Liver (tissue), 9 donors: ENCODE results near the gene KIF26B. TPM values are rescaled to one million over a fixed set of nuclear protein-coding genes. Genes with fewer than 3 reads are reported as not detected.

ENCODE experiments used
- DNase-seq: peaks from one replicate; pipeline ENCODE4 v3.0.0-alpha.2; 2017; ENCODE audit warnings: low spot score
- H3K27ac ChIP-seq, 2 donors: one replicate each; pipeline ENCODE4 v1.7.0; 2013; ENCODE audit warnings: inconsistent platforms in 2 of 2, low read length in 2 of 2, control low read depth in 1 of 2, low read depth in 1 of 2, mild to moderate bottlenecking in 1 of 2
- H3K27me3 ChIP-seq, 4 donors: one replicate each; pipeline versions ENCODE4 v1.6.1 to v1.7.0; 2013; ENCODE audit warnings: low read length in 3 of 4, inconsistent platforms in 1 of 4, mild to moderate bottlenecking in 1 of 4, moderate library complexity in 1 of 4; ENCODE audit not compliant: control insufficient read depth in 4 of 4, insufficient read depth in 4 of 4
- H3K36me3 ChIP-seq, 4 donors: one replicate each; pipeline versions ENCODE4 v1.6.1 to v1.7.0; 2013; ENCODE audit warnings: low read length in 3 of 4, mild to moderate bottlenecking in 3 of 4, low read depth in 1 of 4, moderate library complexity in 1 of 4; ENCODE audit not compliant: control insufficient read depth in 4 of 4, insufficient read depth in 3 of 4
- H3K4me1 ChIP-seq, 4 donors: one replicate each; pipeline versions ENCODE4 v1.6.1 to v1.7.0; 2013; ENCODE audit warnings: low read length in 3 of 4, mild to moderate bottlenecking in 3 of 4, moderate library complexity in 1 of 4; ENCODE audit not compliant: control insufficient read depth in 4 of 4, insufficient read depth in 4 of 4
- H3K4me3 ChIP-seq, 3 donors: one replicate each; pipeline versions ENCODE4 v1.6.1 to v1.7.0; 2013; ENCODE audit warnings: low read length in 3 of 3, control low read depth in 1 of 3, low read depth in 1 of 3, mild to moderate bottlenecking in 1 of 3
- H3K9ac ChIP-seq, 2 donors: one replicate each; pipeline ENCODE4 v1.7.0; 2013; ENCODE audit warnings: low read length in 2 of 2, mild to moderate bottlenecking in 2 of 2, moderate library complexity in 2 of 2, control low read depth in 1 of 2, low read depth in 1 of 2
- H3K9me3 ChIP-seq, 4 donors: one replicate each; pipeline versions ENCODE4 v1.6.1 to v1.7.0; 2013; ENCODE audit warnings: low read length in 3 of 4; ENCODE audit not compliant: control insufficient read depth in 4 of 4
- ATF3 ChIP-seq: IDR thresholded peaks from 2 replicates; pipeline ENCODE4 v1.6.1; 2016; ENCODE audit warnings: antibody characterized with exemption
- CTCF ChIP-seq: fragments of 150-350 bp; IDR thresholded peaks from 2 replicates; pipeline ENCODE4 v1.5.1; 2017; ENCODE audit warnings: improper control_type of control experiment, low read depth, low read length; ENCODE audit not compliant: missing input control
- FOXA1 ChIP-seq: IDR thresholded peaks from 2 replicates; pipeline ENCODE4 v1.6.1; 2016; ENCODE audit warnings: antibody characterized with exemption
- GABPA ChIP-seq, 2 donors: IDR thresholded peaks in 1 of 2; conservative IDR thresholded peaks in 1 of 2; 2 replicates each; pipeline ENCODE4 v1.6.1; 2016; ENCODE audit warnings: antibody characterized with exemption in 2 of 2, mild to moderate bottlenecking in 1 of 2, moderate library complexity in 1 of 2
- HNF4A ChIP-seq, 2 donors: conservative IDR thresholded peaks; 2 replicates each; pipeline ENCODE4 v1.6.1; 2016; ENCODE audit warnings: antibody characterized with exemption in 2 of 2, mild to moderate bottlenecking in 2 of 2
- JUND ChIP-seq, 2 donors: IDR thresholded peaks; 2 replicates each; pipeline ENCODE4 v1.6.1; 2016; ENCODE audit warnings: antibody characterized with exemption in 2 of 2
- NR2F2 ChIP-seq: IDR thresholded peaks from 2 replicates; pipeline ENCODE4 v1.6.1; 2016; ENCODE audit warnings: antibody characterized with exemption
- REST ChIP-seq: IDR thresholded peaks from 2 replicates; pipeline ENCODE4 v1.6.1; 2016; ENCODE audit warnings: antibody characterized with exemption, mild to moderate bottlenecking
- SP1 ChIP-seq: IDR thresholded peaks from 2 replicates; pipeline ENCODE4 v1.6.1; 2018; ENCODE audit warnings: antibody characterized with exemption, mild to moderate bottlenecking
- TAF1 ChIP-seq: conservative IDR thresholded peaks from 2 replicates; pipeline ENCODE4 v1.6.1; 2016; ENCODE audit warnings: antibody characterized with exemption, mild to moderate bottlenecking
- YY1 ChIP-seq: IDR thresholded peaks from 2 replicates; pipeline ENCODE4 v1.6.1; 2016; ENCODE audit warnings: antibody characterized with exemption, mild to moderate bottlenecking
- WGBS: extraction: QIAGEN DNeasy Blood & Tissue Kit; methylation state at CpG from one replicate; pipeline ENCODE4 v1.1.7; 2013; 5-methylcytosine and 5-hydroxymethylcytosine counted together
- polyA plus RNA-seq, 2 donors: library from polyadenylated mRNA; stranded (reverse) in 1 of 2; unstranded in 1 of 2; fragments of 200-250 nt in 1 of 2; fragments of >200 nt in 1 of 2; fragmentation: Nextera tagmentation in 1 of 2; extraction: Ambion mirVana in 1 of 2; gene quantifications; one replicate each; pipeline versions ENCODE4 v1.2.1 to v1.2.3, GENCODE V29; 2013 to 2015
- total RNA-seq, 2 donors: library from RNA; depleted of rRNA; stranded (reverse); fragments of >200 nt; gene quantifications; one replicate each; pipeline ENCODE4 v1.2.3, GENCODE V29; 2014
- donor health status: healthy.
- donor health status: healthy.
- donor health status: healthy.
- donor health status: healthy.
- donor health status: healthy.

The KIF26B gene
- total and polyA plus RNA-seq, 4 donors, result 0.10 to 1.7 (median 0.34) TPM

DNA sequence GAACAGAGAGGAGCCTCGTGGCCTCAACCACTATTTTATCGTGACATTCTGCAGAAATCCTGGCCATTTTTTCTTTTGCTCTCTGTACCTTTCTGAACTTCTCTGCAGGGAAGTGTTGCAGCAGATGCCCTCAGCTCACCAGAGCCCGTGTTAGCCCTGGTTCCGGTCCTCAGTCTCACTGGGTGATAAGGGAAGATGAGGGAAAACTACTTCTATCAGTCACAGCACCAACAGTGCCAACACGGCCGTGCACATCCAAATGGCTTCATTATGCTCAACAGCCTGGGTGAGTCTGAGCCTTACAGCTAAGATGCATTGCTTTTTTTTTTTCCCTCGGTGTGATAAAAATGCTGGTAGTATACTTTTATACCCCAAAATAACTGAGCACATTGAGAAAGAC, 93.0 kb downstream of the KIF26B start:
- no peaks in the 10 kb centered on the region for H3K36me3 ChIP-seq
- H3K27me3 ChIP-seq, result no peaks in the 10 kb centered on the region
- no peak overlapping the region for H3K4me3 ChIP-seq
- no peaks in the 10 kb centered on the region for H3K4me1 ChIP-seq
- WGBS, result 72% methylated on average over 7 of the region's 7 CpGs
- no peak overlapping the region for H3K27ac ChIP-seq
- H3K9me3 ChIP-seq, result peaks cover 0 to 6% (median 2%) of the 10 kb centered on the region in 4 donors
- TF ChIP-seq ATF3, result no peak
- no peak for TF ChIP-seq JUND (IDR thresholded peaks at IDR 0.05)
- no peak for TF ChIP-seq FOXA1
- no peak for TF ChIP-seq CTCF
- TF ChIP-seq HNF4A (conservative IDR thresholded peaks at IDR 0.05), result no peak
- H3K9ac ChIP-seq, result no peak overlapping the region
- no peak for DNase-seq

DNA sequence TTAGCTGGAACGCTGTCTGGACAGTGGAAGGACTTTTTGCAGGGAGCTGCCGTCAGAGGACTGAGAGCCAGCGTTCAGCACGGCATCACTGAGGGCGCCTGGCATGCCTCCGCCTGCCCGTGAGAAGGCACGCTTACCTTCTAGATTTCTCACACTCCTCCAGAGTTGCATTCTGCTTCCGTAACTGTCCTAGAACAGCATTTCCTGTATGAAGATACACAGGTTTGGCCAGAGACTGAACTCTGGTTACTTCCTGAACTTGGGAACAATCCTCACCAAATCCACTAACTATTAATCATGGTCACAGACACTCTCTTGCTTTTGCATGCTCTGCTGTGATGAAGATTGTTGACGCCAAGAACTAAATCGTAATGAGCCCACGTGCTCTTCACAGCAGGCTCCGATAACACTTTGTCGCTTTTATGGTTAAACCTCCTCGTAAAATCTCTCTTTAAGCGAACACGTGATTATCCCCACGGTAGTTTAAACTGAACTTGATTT, 93.5 kb downstream of the KIF26B start:
- no peaks in the 10 kb centered on the region for H3K27me3 ChIP-seq
- H3K4me3 ChIP-seq, result no peak overlapping the region
- no peaks in the 10 kb centered on the region for H3K36me3 ChIP-seq
- peaks cover 0 to 6% (median 2%) of the 10 kb centered on the region in 4 donors for H3K9me3 ChIP-seq
- no peak for DNase-seq
- no peak overlapping the region for H3K27ac ChIP-seq
- TF ChIP-seq GABPA (IDR thresholded peaks at IDR 0.05 in 1 of 2, conservative IDR thresholded peaks at IDR 0.05 in 1 of 2), result no peak
- no peak for TF ChIP-seq TAF1
- no peak for TF ChIP-seq YY1
- peak; percentile 14 for TF ChIP-seq SP1
- TF ChIP-seq CTCF, result no peak
- no peak for TF ChIP-seq NR2F2
- TF ChIP-seq REST, result no peak
- H3K4me1 ChIP-seq, result no peaks in the 10 kb centered on the region
- WGBS, result 72% methylated on average over 18 of the region's 18 CpGs
- no peak overlapping the region for H3K9ac ChIP-seq
